GM23338 (cell line): ENCODE data around the gene SIGLEC15. TPM values are rescaled to one million over a fixed set of nuclear protein-coding genes. Genes with fewer than 3 reads are reported as not detected.

Experiments used
- ATAC-seq: fragments of 200-7000 bp; cut with Tn5 transposase; 3 replicates; pipeline ENCODE4 v1.9.1; 2020
- DNase-seq: peaks from one replicate; pipeline ENCODE4 v3.0.0-alpha.2; 2015; ENCODE audit warnings: low spot score
- H2AFZ ChIP-seq: fragments of 200-600 bp; sonication (generic); 2 replicates; pipeline ENCODE4 v1.8.0; 2016; ENCODE audit warnings: antibody characterized with exemption, mild to moderate bottlenecking, moderate library complexity
- H3F3A ChIP-seq: fragments of 200-600 bp; sonication (generic); replicated peaks from 2 replicates; pipeline ENCODE4 v1.8.0; 2017; ENCODE audit warnings: antibody characterized with exemption, mixed run types, low read depth
- H3K27ac ChIP-seq: fragments of 200-600 bp; sonication (generic); 2 replicates; pipeline ENCODE4 v1.6.1; 2016; ENCODE audit warnings: low read depth
- H3K27me3 ChIP-seq: fragments of 200-600 bp; sonication (generic); 2 replicates; pipeline ENCODE4 v1.8.0; 2016; ENCODE audit warnings: mild to moderate bottlenecking, mixed run types, moderate library complexity; ENCODE audit not compliant: insufficient read depth
- H3K36me3 ChIP-seq: fragments of 200-600 bp; sonication (generic); 2 replicates; pipeline ENCODE4 v1.8.0; 2016; ENCODE audit warnings: mild to moderate bottlenecking; ENCODE audit not compliant: insufficient read depth
- H3K4me1 ChIP-seq: fragments of 200-600 bp; sonication (generic); 2 replicates; pipeline ENCODE4 v1.8.0; 2016; ENCODE audit warnings: mild to moderate bottlenecking, moderate library complexity; ENCODE audit not compliant: insufficient read depth
- H3K4me2 ChIP-seq: fragments of 200-600 bp; sonication (generic); 2 replicates; pipeline ENCODE4 v1.7.1; 2017; ENCODE audit warnings: mixed run types
- H3K4me3 ChIP-seq: fragments of 200-600 bp; sonication (generic); 2 replicates; pipeline ENCODE4 v1.6.1; 2016; ENCODE audit warnings: mixed run types
- H3K79me2 ChIP-seq: fragments of 200-600 bp; sonication (generic); replicated peaks from 2 replicates; pipeline ENCODE4 v1.8.0; 2017; ENCODE audit warnings: mild to moderate bottlenecking; ENCODE audit not compliant: insufficient read depth
- H3K9me2 ChIP-seq: fragments of 200-600 bp; sonication (generic); 2 replicates; pipeline ENCODE4 v1.8.0; 2017; ENCODE audit not compliant: insufficient read depth
- H4K20me1 ChIP-seq: fragments of 200-600 bp; sonication (generic); replicated peaks from 2 replicates; pipeline ENCODE4 v1.8.0; 2017; ENCODE audit warnings: mild to moderate bottlenecking; ENCODE audit not compliant: insufficient read depth
- H3K27ac Mint-ChIP-seq: 2 replicates; pipeline ENCODE4 v1.8.0; 2020; ENCODE audit warnings: inconsistent platforms, mild to moderate bottlenecking, moderate library complexity, mixed read lengths
- H3K27me3 Mint-ChIP-seq: 3 replicates; pipeline ENCODE4 v1.8.0; 2022; ENCODE audit warnings: low read depth, mild to moderate bottlenecking, moderate library complexity, mixed read lengths, inconsistent platforms; ENCODE audit not compliant: insufficient read depth, poor library complexity
- H3K36me3 Mint-ChIP-seq: 3 replicates; pipeline ENCODE4 v1.8.0; 2021; ENCODE audit warnings: low read depth, mild to moderate bottlenecking, inconsistent platforms, moderate library complexity, mixed read lengths
- H3K4me1 Mint-ChIP-seq: 3 replicates; pipeline ENCODE4 v1.8.0; 2020; ENCODE audit warnings: mild to moderate bottlenecking, inconsistent platforms, mixed read lengths
- H3K4me3 Mint-ChIP-seq: 3 replicates; pipeline ENCODE4 v1.8.0; 2021; ENCODE audit warnings: moderate library complexity, mild to moderate bottlenecking, inconsistent platforms, mixed read lengths
- H3K9me3 Mint-ChIP-seq: 3 replicates; pipeline ENCODE4 v1.8.0; 2020; ENCODE audit warnings: moderate library complexity, mild to moderate bottlenecking, inconsistent platforms, mixed read lengths
- EZH2 ChIP-seq: fragments of 200-600 bp; sonication (generic); IDR thresholded peaks from one replicate; pipeline ENCODE4 v1.8.0; 2017; ENCODE audit warnings: antibody characterized with exemption, mild to moderate bottlenecking, low read depth; ENCODE audit not compliant: unreplicated experiment
- POLR2AphosphoS5 ChIP-seq: IDR thresholded peaks from 2 replicates; pipeline ENCODE4 v1.6.1; 2016; ENCODE audit warnings: antibody characterized with exemption, low read depth
- STAT1 ChIP-seq: IDR thresholded peaks from one replicate; pipeline ENCODE4 v1.6.1; 2016; ENCODE audit warnings: antibody characterized with exemption; ENCODE audit not compliant: unreplicated experiment
- ZNF331 ChIP-seq: fragments of 250-450 bp; sonication (Bioruptor Pico); IDR thresholded peaks from 2 replicates; pipeline ENCODE4 v1.5.0; 2020; ENCODE audit warnings: low read depth, mild to moderate bottlenecking, moderate library complexity
- polyA plus RNA-seq: library from polyadenylated mRNA; unstranded; fragments of >200 nt; fragmentation: Nextera tagmentation; extraction: Ambion mirVana; gene quantifications from 2 replicates; pipeline ENCODE4 v1.2.1, GENCODE V29; 2016
- total RNA-seq: library from RNA; depleted of rRNA; stranded (reverse); fragments of >200 nt; shearing (Covaris generic); gene quantifications from 2 replicates; pipeline ENCODE4 v1.2.3, GENCODE V29; 2014
- TF ChIP-seq, protein P1 (sequence below), 2 experiments: fragments of 200-600 bp in 1 of 2; sonication (generic) in 1 of 2; conservative IDR thresholded peaks; 2 replicates each; pipeline versions ENCODE4 v1.5.1 to v1.6.1; 2016 to 2017; ENCODE audit warnings: antibody characterized with exemption in 2 of 2, low read depth in 2 of 2, mild to moderate bottlenecking in 2 of 2, moderate library complexity in 1 of 2
- TF ChIP-seq, protein P2 (sequence below): fragments of 250-450 bp; sonication (Bioruptor Pico); IDR thresholded peaks from 2 replicates; pipeline ENCODE4 v1.5.0; 2020; ENCODE audit warnings: mild to moderate bottlenecking, moderate library complexity

SIGLEC15 gene
- total and polyA plus RNA-seq, 2 experiments from 2014 or later: 0.29 TPM; not detected in 1

DNA sequence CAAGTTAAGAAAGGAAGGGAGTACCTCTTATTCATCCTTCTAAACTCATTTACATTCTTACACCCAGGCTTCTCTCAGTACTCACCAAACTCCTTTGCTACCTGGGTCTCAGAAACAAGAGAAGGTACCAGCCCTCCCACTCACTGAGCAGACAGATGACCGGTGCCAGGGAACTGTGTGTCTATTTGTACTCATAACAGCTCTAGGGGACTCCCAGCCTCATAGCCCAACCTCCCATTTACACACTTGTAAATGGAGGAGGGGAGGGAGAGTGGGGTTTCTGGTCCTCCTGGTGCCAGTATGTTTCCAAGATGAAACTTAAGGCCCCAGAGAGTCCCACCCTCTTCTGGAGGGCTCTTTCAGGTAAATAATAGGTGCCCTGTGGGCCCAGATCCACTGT lies 42.8 kb upstream of the SIGLEC15 start:
- H3K4me2 ChIP-seq: peak overlapping the region; percentile 19; the same call in 1 of the 2 replicates
- H2AFZ ChIP-seq: peak overlapping the region; percentile 81; the same call in 1 of the 2 replicates
- H3K4me3 ChIP-seq: no peak overlapping the region
- DNase-seq (no peak), ATAC-seq (no peak)
- H3K79me2 ChIP-seq: no peaks in the 10 kb centered on the region
- H3K9me2 ChIP-seq: peaks cover 8% of the 10 kb centered on the region; the same call in 1 of the 2 replicates
- H3K27me3 Mint-ChIP-seq: peaks cover 4% of the 10 kb centered on the region
- TF ChIP-seq, protein P1, sequence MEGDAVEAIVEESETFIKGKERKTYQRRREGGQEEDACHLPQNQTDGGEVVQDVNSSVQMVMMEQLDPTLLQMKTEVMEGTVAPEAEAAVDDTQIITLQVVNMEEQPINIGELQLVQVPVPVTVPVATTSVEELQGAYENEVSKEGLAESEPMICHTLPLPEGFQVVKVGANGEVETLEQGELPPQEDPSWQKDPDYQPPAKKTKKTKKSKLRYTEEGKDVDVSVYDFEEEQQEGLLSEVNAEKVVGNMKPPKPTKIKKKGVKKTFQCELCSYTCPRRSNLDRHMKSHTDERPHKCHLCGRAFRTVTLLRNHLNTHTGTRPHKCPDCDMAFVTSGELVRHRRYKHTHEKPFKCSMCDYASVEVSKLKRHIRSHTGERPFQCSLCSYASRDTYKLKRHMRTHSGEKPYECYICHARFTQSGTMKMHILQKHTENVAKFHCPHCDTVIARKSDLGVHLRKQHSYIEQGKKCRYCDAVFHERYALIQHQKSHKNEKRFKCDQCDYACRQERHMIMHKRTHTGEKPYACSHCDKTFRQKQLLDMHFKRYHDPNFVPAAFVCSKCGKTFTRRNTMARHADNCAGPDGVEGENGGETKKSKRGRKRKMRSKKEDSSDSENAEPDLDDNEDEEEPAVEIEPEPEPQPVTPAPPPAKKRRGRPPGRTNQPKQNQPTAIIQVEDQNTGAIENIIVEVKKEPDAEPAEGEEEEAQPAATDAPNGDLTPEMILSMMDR (conservative IDR thresholded peaks at IDR 0.05; ENCODE audit: low read depth in 2 of 2): no peak
- TF ChIP-seq, protein P2, sequence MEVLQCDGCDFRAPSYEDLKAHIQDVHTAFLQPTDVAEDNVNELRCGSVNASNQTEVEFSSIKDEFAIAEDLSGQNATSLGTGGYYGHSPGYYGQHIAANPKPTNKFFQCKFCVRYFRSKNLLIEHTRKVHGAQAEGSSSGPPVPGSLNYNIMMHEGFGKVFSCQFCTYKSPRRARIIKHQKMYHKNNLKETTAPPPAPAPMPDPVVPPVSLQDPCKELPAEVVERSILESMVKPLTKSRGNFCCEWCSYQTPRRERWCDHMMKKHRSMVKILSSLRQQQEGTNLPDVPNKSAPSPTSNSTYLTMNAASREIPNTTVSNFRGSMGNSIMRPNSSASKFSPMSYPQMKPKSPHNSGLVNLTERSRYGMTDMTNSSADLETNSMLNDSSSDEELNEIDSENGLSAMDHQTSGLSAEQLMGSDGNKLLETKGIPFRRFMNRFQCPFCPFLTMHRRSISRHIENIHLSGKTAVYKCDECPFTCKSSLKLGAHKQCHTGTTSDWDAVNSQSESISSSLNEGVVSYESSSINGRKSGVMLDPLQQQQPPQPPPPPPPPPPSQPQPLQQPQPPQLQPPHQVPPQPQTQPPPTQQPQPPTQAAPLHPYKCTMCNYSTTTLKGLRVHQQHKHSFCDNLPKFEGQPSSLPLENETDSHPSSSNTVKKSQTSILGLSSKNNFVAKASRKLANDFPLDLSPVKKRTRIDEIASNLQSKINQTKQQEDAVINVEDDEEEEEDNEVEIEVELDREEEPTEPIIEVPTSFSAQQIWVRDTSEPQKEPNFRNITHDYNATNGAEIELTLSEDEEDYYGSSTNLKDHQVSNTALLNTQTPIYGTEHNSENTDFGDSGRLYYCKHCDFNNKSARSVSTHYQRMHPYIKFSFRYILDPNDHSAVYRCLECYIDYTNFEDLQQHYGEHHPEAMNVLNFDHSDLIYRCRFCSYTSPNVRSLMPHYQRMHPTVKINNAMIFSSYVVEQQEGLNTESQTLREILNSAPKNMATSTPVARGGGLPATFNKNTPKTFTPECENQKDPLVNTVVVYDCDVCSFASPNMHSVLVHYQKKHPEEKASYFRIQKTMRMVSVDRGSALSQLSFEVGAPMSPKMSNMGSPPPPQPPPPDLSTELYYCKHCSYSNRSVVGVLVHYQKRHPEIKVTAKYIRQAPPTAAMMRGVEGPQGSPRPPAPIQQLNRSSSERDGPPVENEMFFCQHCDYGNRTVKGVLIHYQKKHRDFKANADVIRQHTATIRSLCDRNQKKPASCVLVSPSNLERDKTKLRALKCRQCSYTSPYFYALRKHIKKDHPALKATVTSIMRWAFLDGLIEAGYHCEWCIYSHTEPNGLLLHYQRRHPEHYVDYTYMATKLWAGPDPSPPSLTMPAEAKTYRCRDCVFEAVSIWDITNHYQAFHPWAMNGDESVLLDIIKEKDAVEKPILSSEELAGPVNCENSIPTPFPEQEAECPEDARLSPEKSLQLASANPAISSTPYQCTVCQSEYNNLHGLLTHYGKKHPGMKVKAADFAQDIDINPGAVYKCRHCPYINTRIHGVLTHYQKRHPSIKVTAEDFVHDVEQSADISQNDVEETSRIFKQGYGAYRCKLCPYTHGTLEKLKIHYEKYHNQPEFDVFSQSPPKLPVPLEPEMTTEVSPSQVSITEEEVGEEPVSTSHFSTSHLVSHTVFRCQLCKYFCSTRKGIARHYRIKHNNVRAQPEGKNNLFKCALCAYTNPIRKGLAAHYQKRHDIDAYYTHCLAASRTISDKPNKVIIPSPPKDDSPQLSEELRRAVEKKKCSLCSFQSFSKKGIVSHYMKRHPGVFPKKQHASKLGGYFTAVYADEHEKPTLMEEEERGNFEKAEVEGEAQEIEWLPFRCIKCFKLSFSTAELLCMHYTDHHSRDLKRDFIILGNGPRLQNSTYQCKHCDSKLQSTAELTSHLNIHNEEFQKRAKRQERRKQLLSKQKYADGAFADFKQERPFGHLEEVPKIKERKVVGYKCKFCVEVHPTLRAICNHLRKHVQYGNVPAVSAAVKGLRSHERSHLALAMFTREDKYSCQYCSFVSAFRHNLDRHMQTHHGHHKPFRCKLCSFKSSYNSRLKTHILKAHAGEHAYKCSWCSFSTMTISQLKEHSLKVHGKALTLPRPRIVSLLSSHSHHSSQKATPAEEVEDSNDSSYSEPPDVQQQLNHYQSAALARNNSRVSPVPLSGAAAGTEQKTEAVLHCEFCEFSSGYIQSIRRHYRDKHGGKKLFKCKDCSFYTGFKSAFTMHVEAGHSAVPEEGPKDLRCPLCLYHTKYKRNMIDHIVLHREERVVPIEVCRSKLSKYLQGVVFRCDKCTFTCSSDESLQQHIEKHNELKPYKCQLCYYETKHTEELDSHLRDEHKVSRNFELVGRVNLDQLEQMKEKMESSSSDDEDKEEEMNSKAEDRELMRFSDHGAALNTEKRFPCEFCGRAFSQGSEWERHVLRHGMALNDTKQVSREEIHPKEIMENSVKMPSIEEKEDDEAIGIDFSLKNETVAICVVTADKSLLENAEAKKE (CRISPR knock-in tag): no peak
- no peak for TF ChIP-seq STAT1
- TF ChIP-seq EZH2: no peak
- no peak for TF ChIP-seq ZNF331
- TF ChIP-seq POLR2AphosphoS5: no peak
- H3K36me3 Mint-ChIP-seq: no peaks in the 10 kb centered on the region
- H3K27ac ChIP-seq: peak overlapping the region; percentile 18; the same call in 1 of the 2 replicates
- no peak overlapping the region for H3K27ac Mint-ChIP-seq
- no peaks in the 10 kb centered on the region for H4K20me1 ChIP-seq
- peaks cover 6% of the 10 kb centered on the region for H3K4me1 ChIP-seq
- no peaks in the 10 kb centered on the region; the same call in 1 of the 3 replicates for H3K9me3 Mint-ChIP-seq
- no peaks in the 10 kb centered on the region for H3K27me3 ChIP-seq
- no peaks in the 10 kb centered on the region for H3K36me3 ChIP-seq
- peaks cover 15% of the 10 kb centered on the region for H3K4me1 Mint-ChIP-seq
- no peaks in the 10 kb centered on the region for H3F3A ChIP-seq
- H3K4me3 Mint-ChIP-seq: no peak overlapping the region
